HepG2 (cell line): ENCODE data around the gene SLC6A6. TPM values are rescaled to one million over a fixed set of nuclear protein-coding genes. Genes with fewer than 3 reads are reported as not detected.

ENCODE experiments used
- ATF7-NPFF ChIP-seq: sonication (generic); formaldehyde crosslinking; IDR thresholded peaks from 2 replicates; pipeline ENCODE4 v1.8.1; 2023; ENCODE audit warnings: mild to moderate bottlenecking, low read depth, missing genetic modification reagents, moderate library complexity
- CEBPB ChIP-seq: IDR thresholded peaks from 2 replicates; pipeline ENCODE4 v1.6.1; 2011; ENCODE audit warnings: low read depth, low read length, improper control_type of control experiment, borderline replicate concordance
- EEA1 ChIP-seq: sonication (generic); formaldehyde crosslinking; IDR thresholded peaks from 2 replicates; pipeline ENCODE4 v1.5.1; 2020; ENCODE audit warnings: mild to moderate bottlenecking, missing genetic modification reagents, borderline replicate concordance
- HOXD1 ChIP-seq: sonication (generic); formaldehyde crosslinking; IDR thresholded peaks from 2 replicates; pipeline ENCODE4 v1.5.0; 2020; ENCODE audit warnings: missing genetic modification reagents
- ISX ChIP-seq: sonication (generic); formaldehyde crosslinking; conservative IDR thresholded peaks from 2 replicates; pipeline ENCODE4 v1.5.0; 2020; ENCODE audit warnings: missing genetic modification reagents
- NAIF1 ChIP-seq: sonication (generic); formaldehyde crosslinking; IDR thresholded peaks from 2 replicates; pipeline ENCODE4 v1.5.0; 2020; ENCODE audit warnings: mild to moderate bottlenecking, missing genetic modification reagents, borderline replicate concordance
- NFE2L2 ChIP-seq: fragments of 150-350 bp; IDR thresholded peaks from 2 replicates; pipeline ENCODE4 v1.6.1; 2014; ENCODE audit warnings: low read length
- TEAD2 ChIP-seq: sonication (generic); formaldehyde crosslinking; IDR thresholded peaks from 2 replicates; pipeline ENCODE4 v1.9.0; 2021; ENCODE audit warnings: missing genetic modification reagents
- TEAD3 ChIP-seq: optimal IDR thresholded peaks from 2 replicates; pipeline ENCODE3; 2016; ENCODE audit warnings: borderline replicate concordance
- THYN1 ChIP-seq: sonication (generic); formaldehyde crosslinking; IDR thresholded peaks from 2 replicates; pipeline ENCODE4 v1.8.1; 2023; ENCODE audit warnings: low read depth, mild to moderate bottlenecking, moderate library complexity, missing genetic modification reagents, borderline replicate concordance
- ZBTB33 ChIP-seq: sonication (generic); formaldehyde crosslinking; IDR thresholded peaks from 2 replicates; pipeline ENCODE4 v1.4.0; 2020; ENCODE audit warnings: missing genetic modification reagents
- ZNF567 ChIP-seq: sonication (generic); formaldehyde crosslinking; IDR thresholded peaks from 2 replicates; pipeline ENCODE4 v1.8.1; 2023; ENCODE audit warnings: mild to moderate bottlenecking, missing genetic modification reagents, borderline replicate concordance
- ZNF619 ChIP-seq: sonication (generic); formaldehyde crosslinking; IDR thresholded peaks from 2 replicates; pipeline ENCODE4 v1.4.0; 2020; ENCODE audit warnings: mild to moderate bottlenecking, missing genetic modification reagents
- ZNF660 ChIP-seq: sonication (generic); formaldehyde crosslinking; IDR thresholded peaks from 2 replicates; pipeline ENCODE4 v1.5.1; 2020; ENCODE audit warnings: mild to moderate bottlenecking, low read depth, missing genetic modification reagents, borderline replicate concordance
- ZNF713 ChIP-seq: sonication (generic); formaldehyde crosslinking; IDR thresholded peaks from 2 replicates; pipeline ENCODE4 v1.4.0; 2020; ENCODE audit warnings: mild to moderate bottlenecking, missing genetic modification reagents
- polyA plus RNA-seq, 8 experiments: library from polyadenylated mRNA; depleted of rRNA in 3 of 8; stranded (reverse) in 7 of 8; unstranded in 1 of 8; fragments of >200 nt; fragmentation: Illumina TruSeq in 4 of 8; extraction: Trizol in 4 of 8; gene quantifications; 2 replicates each; pipeline versions ENCODE4 v1.2.1 to v1.2.3, GENCODE V29; 2011 to 2016; ENCODE audit warnings: low read depth in 4 of 8, missing spikeins in 1 of 8, mixed read lengths in 1 of 8; ENCODE audit not compliant: insufficient read depth in 1 of 8
- total RNA-seq, 5 experiments: library from RNA; depleted of rRNA; stranded (reverse); fragments of >200 nt; fragmentation: Illumina TruSeq; extraction: Trizol; gene quantifications; 2 replicates each; pipeline ENCODE4 v1.2.3, GENCODE V29; 2016; ENCODE audit warnings: low read depth in 1 of 5
- TF ChIP-seq, protein P1 (sequence below): sonication (generic); formaldehyde crosslinking; IDR thresholded peaks from 2 replicates; pipeline ENCODE4 v1.4.0; 2020; ENCODE audit warnings: missing genetic modification reagents, borderline replicate concordance
- TF ChIP-seq, protein P2 (sequence below): sonication (generic); formaldehyde crosslinking; IDR thresholded peaks from 2 replicates; pipeline ENCODE4 v1.9.0; 2022; ENCODE audit warnings: missing genetic modification reagents, mild to moderate bottlenecking, borderline replicate concordance
- TF ChIP-seq, protein P3 (sequence below): sonication (generic); formaldehyde crosslinking; IDR thresholded peaks from 2 replicates; pipeline ENCODE4 v1.4.0; 2020; ENCODE audit warnings: missing genetic modification reagents, borderline replicate concordance

SLC6A6 gene
- total and polyA plus RNA-seq, 2 of the 13 experiments (the other 11 are each of a cell fraction or from before 2014, with no cell fraction given): 14.1 to 20.7 TPM

GRCh38 chr3:14402304-14402811 lies at the start of gene SLC6A6 (continued):
- no peak for TF ChIP-seq ZBTB33 (CRISPR knock-in tag)
- no peak for TF ChIP-seq THYN1 (CRISPR knock-in tag)
- TF ChIP-seq ZNF619: no peak
- no peak for TF ChIP-seq ZNF567
- TF ChIP-seq ATF7-NPFF (CRISPR knock-in tag): peak; percentile 19; the same call in 1 of the 2 replicates
- TF ChIP-seq TEAD2 (CRISPR knock-in tag): no peak
- peak; percentile 73 for TF ChIP-seq TEAD3 (CRISPR knock-in tag)
- TF ChIP-seq HOXD1 (CRISPR knock-in tag): no peak; the same call in 1 of the 2 replicates
- no peak for TF ChIP-seq ZNF660 (CRISPR knock-in tag)
- TF ChIP-seq NFE2L2: no peak
- no peak for TF ChIP-seq CEBPB
- no peak for TF ChIP-seq ZNF713
- no peak for TF ChIP-seq ISX (CRISPR knock-in tag)
- TF ChIP-seq, protein P1, sequence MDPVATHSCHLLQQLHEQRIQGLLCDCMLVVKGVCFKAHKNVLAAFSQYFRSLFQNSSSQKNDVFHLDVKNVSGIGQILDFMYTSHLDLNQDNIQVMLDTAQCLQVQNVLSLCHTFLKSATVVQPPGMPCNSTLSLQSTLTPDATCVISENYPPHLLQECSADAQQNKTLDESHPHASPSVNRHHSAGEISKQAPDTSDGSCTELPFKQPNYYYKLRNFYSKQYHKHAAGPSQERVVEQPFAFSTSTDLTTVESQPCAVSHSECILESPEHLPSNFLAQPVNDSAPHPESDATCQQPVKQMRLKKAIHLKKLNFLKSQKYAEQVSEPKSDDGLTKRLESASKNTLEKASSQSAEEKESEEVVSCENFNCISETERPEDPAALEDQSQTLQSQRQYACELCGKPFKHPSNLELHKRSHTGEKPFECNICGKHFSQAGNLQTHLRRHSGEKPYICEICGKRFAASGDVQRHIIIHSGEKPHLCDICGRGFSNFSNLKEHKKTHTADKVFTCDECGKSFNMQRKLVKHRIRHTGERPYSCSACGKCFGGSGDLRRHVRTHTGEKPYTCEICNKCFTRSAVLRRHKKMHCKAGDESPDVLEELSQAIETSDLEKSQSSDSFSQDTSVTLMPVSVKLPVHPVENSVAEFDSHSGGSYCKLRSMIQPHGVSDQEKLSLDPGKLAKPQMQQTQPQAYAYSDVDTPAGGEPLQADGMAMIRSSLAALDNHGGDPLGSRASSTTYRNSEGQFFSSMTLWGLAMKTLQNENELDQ (CRISPR knock-in tag): no peak
- no peak for TF ChIP-seq EEA1 (CRISPR knock-in tag)
- TF ChIP-seq, protein P2, sequence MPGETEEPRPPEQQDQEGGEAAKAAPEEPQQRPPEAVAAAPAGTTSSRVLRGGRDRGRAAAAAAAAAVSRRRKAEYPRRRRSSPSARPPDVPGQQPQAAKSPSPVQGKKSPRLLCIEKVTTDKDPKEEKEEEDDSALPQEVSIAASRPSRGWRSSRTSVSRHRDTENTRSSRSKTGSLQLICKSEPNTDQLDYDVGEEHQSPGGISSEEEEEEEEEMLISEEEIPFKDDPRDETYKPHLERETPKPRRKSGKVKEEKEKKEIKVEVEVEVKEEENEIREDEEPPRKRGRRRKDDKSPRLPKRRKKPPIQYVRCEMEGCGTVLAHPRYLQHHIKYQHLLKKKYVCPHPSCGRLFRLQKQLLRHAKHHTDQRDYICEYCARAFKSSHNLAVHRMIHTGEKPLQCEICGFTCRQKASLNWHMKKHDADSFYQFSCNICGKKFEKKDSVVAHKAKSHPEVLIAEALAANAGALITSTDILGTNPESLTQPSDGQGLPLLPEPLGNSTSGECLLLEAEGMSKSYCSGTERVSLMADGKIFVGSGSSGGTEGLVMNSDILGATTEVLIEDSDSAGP: peak; percentile 64; the same call in 1 of the 2 replicates
- peak; percentile 35; the same call in 1 of the 2 replicates for TF ChIP-seq NAIF1
- TF ChIP-seq, protein P3, sequence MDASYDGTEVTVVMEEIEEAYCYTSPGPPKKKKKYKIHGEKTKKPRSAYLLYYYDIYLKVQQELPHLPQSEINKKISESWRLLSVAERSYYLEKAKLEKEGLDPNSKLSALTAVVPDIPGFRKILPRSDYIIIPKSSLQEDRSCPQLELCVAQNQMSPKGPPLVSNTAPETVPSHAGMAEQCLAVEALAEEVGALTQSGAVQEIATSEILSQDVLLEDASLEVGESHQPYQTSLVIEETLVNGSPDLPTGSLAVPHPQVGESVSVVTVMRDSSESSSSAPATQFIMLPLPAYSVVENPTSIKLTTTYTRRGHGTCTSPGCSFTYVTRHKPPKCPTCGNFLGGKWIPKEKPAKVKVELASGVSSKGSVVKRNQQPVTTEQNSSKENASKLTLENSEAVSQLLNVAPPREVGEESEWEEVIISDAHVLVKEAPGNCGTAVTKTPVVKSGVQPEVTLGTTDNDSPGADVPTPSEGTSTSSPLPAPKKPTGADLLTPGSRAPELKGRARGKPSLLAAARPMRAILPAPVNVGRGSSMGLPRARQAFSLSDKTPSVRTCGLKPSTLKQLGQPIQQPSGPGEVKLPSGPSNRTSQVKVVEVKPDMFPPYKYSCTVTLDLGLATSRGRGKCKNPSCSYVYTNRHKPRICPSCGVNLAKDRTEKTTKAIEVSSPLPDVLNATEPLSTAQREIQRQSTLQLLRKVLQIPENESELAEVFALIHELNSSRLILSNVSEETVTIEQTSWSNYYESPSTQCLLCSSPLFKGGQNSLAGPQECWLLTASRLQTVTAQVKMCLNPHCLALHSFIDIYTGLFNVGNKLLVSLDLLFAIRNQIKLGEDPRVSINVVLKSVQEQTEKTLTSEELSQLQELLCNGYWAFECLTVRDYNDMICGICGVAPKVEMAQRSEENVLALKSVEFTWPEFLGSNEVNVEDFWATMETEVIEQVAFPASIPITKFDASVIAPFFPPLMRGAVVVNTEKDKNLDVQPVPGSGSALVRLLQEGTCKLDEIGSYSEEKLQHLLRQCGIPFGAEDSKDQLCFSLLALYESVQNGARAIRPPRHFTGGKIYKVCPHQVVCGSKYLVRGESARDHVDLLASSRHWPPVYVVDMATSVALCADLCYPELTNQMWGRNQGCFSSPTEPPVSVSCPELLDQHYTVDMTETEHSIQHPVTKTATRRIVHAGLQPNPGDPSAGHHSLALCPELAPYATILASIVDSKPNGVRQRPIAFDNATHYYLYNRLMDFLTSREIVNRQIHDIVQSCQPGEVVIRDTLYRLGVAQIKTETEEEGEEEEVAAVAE (CRISPR knock-in tag): no peak
